DOHH2 (cell line): ENCODE measurements around the gene EPS15.

Experiments used
- H3F3A ChIP-seq: fragments of 200-600 bp; sonication (generic), shearing (Covaris generic); 2 replicates; pipeline ENCODE4 v1.6.0; 2016; ENCODE audit warnings: antibody characterized with exemption, mild to moderate bottlenecking; ENCODE audit not compliant: control insufficient read depth, insufficient read depth
- H3K27ac ChIP-seq: fragments of 200-600 bp; sonication (generic); 2 replicates; pipeline ENCODE4 v1.5.1; 2014; ENCODE audit warnings: low read depth, mild to moderate bottlenecking, low read length, moderate library complexity
- H3K27me3 ChIP-seq: fragments of 200-600 bp; sonication (generic); 2 replicates; pipeline ENCODE4 v1.6.1; 2014; ENCODE audit warnings: mild to moderate bottlenecking, low read length, mixed read lengths; ENCODE audit not compliant: control insufficient read depth
- H3K36me3 ChIP-seq: fragments of 200-600 bp; sonication (generic); 2 replicates; pipeline ENCODE4 v1.6.1; 2014; ENCODE audit warnings: mild to moderate bottlenecking, low read length, moderate library complexity, mixed read lengths; ENCODE audit not compliant: control insufficient read depth
- H3K4me1 ChIP-seq: fragments of 200-600 bp; sonication (generic); 2 replicates; pipeline ENCODE4 v1.6.1; 2014; ENCODE audit warnings: mild to moderate bottlenecking, low read length, mixed read lengths; ENCODE audit not compliant: control insufficient read depth
- H3K4me2 ChIP-seq: fragments of 200-600 bp; sonication (generic); 2 replicates; pipeline ENCODE4 v1.6.0; 2014; ENCODE audit warnings: mild to moderate bottlenecking, low read length, moderate library complexity
- H3K4me3 ChIP-seq: fragments of 200-600 bp; sonication (generic); 2 replicates; pipeline ENCODE4 v1.5.1; 2014; ENCODE audit warnings: mild to moderate bottlenecking, low read length, mixed read lengths
- H3K79me2 ChIP-seq: fragments of 200-600 bp; sonication (generic); 2 replicates; pipeline ENCODE4 v1.6.1; 2014; ENCODE audit warnings: mild to moderate bottlenecking, low read length, mixed read lengths; ENCODE audit not compliant: control insufficient read depth
- H3K9me2 ChIP-seq: fragments of 200-600 bp; sonication (generic); replicated peaks from 2 replicates; pipeline ENCODE4 v1.6.1; 2014; ENCODE audit warnings: mild to moderate bottlenecking, low read length, mixed read lengths; ENCODE audit not compliant: control insufficient read depth
- H3K9me3 ChIP-seq: fragments of 200-600 bp; sonication (generic); 2 replicates; pipeline ENCODE4 v1.6.1; 2014; ENCODE audit warnings: antibody characterized with exemption, low read length, mixed read lengths; ENCODE audit not compliant: control insufficient read depth, insufficient read depth
- H4K20me1 ChIP-seq: fragments of 200-600 bp; sonication (generic); 2 replicates; pipeline ENCODE4 v1.6.0; 2014; ENCODE audit warnings: low read depth, mild to moderate bottlenecking, antibody characterized with exemption, low read length, moderate library complexity; ENCODE audit not compliant: control insufficient read depth, insufficient read depth
- EZH2phosphoT487 ChIP-seq: fragments of 200-600 bp; sonication (generic); IDR thresholded peaks from 2 replicates; pipeline ENCODE4 v1.6.1; 2017; ENCODE audit warnings: borderline replicate concordance, mild to moderate bottlenecking, antibody characterized with exemption, low read length, moderate library complexity, mixed read lengths
- TF ChIP-seq, protein P1 (sequence below): fragments of 200-600 bp; sonication (generic); IDR thresholded peaks from one replicate; pipeline ENCODE4 v1.5.1; 2014; ENCODE audit warnings: antibody characterized with exemption, mild to moderate bottlenecking, low read depth, low read length; ENCODE audit not compliant: poor library complexity, severe bottlenecking

EPS15 gene

GRCh38 chr1:51317798-51318197, 201.3 kb downstream of the EPS15 start:
- Histone ChIP-seq H3K36me3 (no peaks in the 10 kb centered on the region), H3K4me3 (no peak overlapping the region), H3K9me3 (no peaks in the 10 kb centered on the region), H3K9me2 (no peaks in the 10 kb centered on the region), H4K20me1 (no peaks in the 10 kb centered on the region), H3F3A (no peaks in the 10 kb centered on the region), H3K27ac (no peak overlapping the region), H3K27me3 (peaks cover 5% of the 10 kb centered on the region; the same call in 1 of the 2 replicates), H3K79me2 (no peaks in the 10 kb centered on the region), H3K4me2 (no peak overlapping the region), H3K4me1 (no peaks in the 10 kb centered on the region)
- TF ChIP-seq EZH2phosphoT487, result no peak
- TF ChIP-seq, protein P1, sequence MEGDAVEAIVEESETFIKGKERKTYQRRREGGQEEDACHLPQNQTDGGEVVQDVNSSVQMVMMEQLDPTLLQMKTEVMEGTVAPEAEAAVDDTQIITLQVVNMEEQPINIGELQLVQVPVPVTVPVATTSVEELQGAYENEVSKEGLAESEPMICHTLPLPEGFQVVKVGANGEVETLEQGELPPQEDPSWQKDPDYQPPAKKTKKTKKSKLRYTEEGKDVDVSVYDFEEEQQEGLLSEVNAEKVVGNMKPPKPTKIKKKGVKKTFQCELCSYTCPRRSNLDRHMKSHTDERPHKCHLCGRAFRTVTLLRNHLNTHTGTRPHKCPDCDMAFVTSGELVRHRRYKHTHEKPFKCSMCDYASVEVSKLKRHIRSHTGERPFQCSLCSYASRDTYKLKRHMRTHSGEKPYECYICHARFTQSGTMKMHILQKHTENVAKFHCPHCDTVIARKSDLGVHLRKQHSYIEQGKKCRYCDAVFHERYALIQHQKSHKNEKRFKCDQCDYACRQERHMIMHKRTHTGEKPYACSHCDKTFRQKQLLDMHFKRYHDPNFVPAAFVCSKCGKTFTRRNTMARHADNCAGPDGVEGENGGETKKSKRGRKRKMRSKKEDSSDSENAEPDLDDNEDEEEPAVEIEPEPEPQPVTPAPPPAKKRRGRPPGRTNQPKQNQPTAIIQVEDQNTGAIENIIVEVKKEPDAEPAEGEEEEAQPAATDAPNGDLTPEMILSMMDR, result no peak

GRCh38 chr1:51316846-51317120, 202.3 kb downstream of the EPS15 start:
- Histone ChIP-seq H3K4me3 (no peak overlapping the region), H3F3A (no peaks in the 10 kb centered on the region), H3K36me3 (no peaks in the 10 kb centered on the region), H3K9me3 (no peaks in the 10 kb centered on the region), H3K4me1 (no peaks in the 10 kb centered on the region), H3K79me2 (no peaks in the 10 kb centered on the region), H3K27ac (no peak overlapping the region), H3K4me2 (no peak overlapping the region), H4K20me1 (no peaks in the 10 kb centered on the region), H3K27me3 (peaks cover 5% of the 10 kb centered on the region; the same call in 1 of the 2 replicates), H3K9me2 (no peaks in the 10 kb centered on the region)
- TF ChIP-seq EZH2phosphoT487, result no peak
- TF ChIP-seq, protein P1, result no peak

DNA sequence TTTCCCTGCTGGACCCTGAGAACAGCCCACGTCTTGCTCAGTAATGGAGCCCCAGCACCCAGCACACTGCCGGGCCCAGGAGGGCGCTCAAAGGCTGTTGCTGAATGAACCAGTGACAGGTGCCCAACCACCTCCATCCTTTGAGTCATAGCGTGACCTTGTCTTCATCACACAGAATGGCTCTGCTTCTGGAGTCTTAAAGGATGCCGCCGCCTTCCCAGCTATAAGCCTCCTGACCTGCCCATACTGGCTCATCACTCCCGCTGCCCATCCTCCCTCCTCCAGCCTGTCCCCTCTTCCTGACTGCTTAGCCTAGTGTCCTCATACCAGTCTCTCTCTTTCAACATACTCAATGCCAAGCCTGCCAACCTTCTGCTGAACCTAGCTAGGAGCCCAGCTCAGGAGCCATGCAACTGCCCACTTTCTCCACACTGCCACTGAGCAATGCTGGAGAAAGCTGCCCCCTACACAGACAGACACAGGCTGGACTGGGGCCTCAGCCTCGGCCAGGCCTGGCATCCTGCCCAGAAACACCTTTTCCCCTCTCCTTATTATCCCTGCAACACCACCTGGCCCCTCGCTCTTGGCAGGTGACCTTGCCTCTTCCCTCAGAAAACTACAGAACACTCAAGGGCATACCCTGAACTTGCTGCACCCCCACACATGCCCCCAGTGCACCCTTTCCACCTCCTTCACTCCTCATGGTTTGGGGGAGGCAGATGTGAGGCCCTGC, 202.8 kb downstream of the EPS15 start:
- no peaks in the 10 kb centered on the region for H3K9me2 ChIP-seq
- no peaks in the 10 kb centered on the region for H4K20me1 ChIP-seq
- no peak overlapping the region for H3K4me2 ChIP-seq
- no peaks in the 10 kb centered on the region for H3K4me1 ChIP-seq
- H3K36me3 ChIP-seq, result no peaks in the 10 kb centered on the region
- H3K4me3 ChIP-seq, result no peak overlapping the region
- no peaks in the 10 kb centered on the region for H3K79me2 ChIP-seq
- H3K27me3 ChIP-seq, result peaks cover 3% of the 10 kb centered on the region; the same call in 1 of the 2 replicates
- H3K27ac ChIP-seq, result no peak overlapping the region
- no peak for TF ChIP-seq EZH2phosphoT487
- H3K9me3 ChIP-seq, result no peaks in the 10 kb centered on the region
- H3F3A ChIP-seq, result no peaks in the 10 kb centered on the region

DNA sequence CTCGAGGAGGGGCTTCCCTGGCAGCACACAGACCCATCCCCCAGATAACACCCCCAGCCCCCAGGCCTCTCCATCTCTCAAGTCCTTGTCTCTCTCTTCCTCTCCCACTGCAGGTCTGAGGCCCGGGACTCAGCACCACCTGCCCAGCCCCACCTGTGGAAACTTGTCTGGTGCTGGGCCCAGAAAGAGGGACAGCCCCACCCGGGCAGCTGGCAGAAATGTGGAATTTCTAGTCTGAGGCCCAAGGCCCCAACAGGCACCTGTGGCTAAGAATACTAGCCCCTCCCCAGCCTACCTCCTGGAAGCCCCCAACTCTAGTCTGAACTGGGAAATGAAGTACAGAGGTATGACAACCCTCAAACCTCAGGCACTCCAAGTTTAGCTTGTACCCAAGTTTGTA, 204.1 kb downstream of the EPS15 start:
- Histone ChIP-seq H3K9me2 (no peaks in the 10 kb centered on the region), H3K4me3 (no peak overlapping the region), H3K4me1 (0 out of 2 replicates have a peak, but pooled peaks cover 3% of the 10 kb centered on the region), H3K4me2 (no peak overlapping the region), H3K27me3 (peaks cover 3% of the 10 kb centered on the region; the same call in 1 of the 2 replicates), H4K20me1 (no peaks in the 10 kb centered on the region), H3K9me3 (no peaks in the 10 kb centered on the region), H3K36me3 (no peaks in the 10 kb centered on the region), H3K27ac (no peak overlapping the region), H3K79me2 (no peaks in the 10 kb centered on the region), H3F3A (no peaks in the 10 kb centered on the region)
- no peak for TF ChIP-seq EZH2phosphoT487
- TF ChIP-seq, protein P1, result no peak
